B cell (primary cell): ENCODE data around the gene GABRR1. TPM values are rescaled to one million over a fixed set of nuclear protein-coding genes. Genes with fewer than 3 reads are reported as not detected.

ENCODE experiments used
- ATAC-seq: fragments of 200-7000 bp; cut with Tn5 transposase; one replicate; pipeline ENCODE4 v1.10.0; 2021; ENCODE audit warnings: low read depth, mild to moderate bottlenecking, moderate number of reproducible peaks, moderate library complexity
- CTCF ChIA-PET: fragments of 350-600 bp; sonication (Branson Sonifier 250); formaldehyde crosslinking; loops from one replicate; lab custom pipeline; 2021; ENCODE audit warnings: antibody characterized with exemption, inconsistent platforms; lab: Charles Lee
- POLR2A ChIA-PET: fragments of 350-600 bp; sonication (Branson Sonifier 250); formaldehyde crosslinking; loops from one replicate; lab custom pipeline; 2021; ENCODE audit warnings: antibody characterized with exemption; lab: Charles Lee
- DNase-seq: peaks from one replicate; pipeline ENCODE4 v3.0.0; 2013
- H2AFZ ChIP-seq: 2 replicates; pipeline ENCODE4 v1.6.1; 2012; ENCODE audit warnings: mild to moderate bottlenecking, low read depth, low read length; ENCODE audit not compliant: insufficient read depth, poor library complexity, severe bottlenecking
- H3K27ac ChIP-seq, 2 donors: 1 replicate in 1 of 2; 2 replicates in 1 of 2; pipeline ENCODE4 v1.5.1; 2012 to 2013; ENCODE audit warnings: low read length in 2 of 2, mild to moderate bottlenecking in 2 of 2, moderate library complexity in 1 of 2
- H3K27me3 ChIP-seq, 4 experiments: fragments of 200-600 bp in 1 of 4; sonication (generic) in 1 of 4; replicated peaks in 1 of 4; 1 replicate in 2 of 4; 2 replicates in 2 of 4; pipeline versions ENCODE4 v1.6.1 to v1.7.0; 2013 to 2016; ENCODE audit warnings: low read length in 3 of 4, mild to moderate bottlenecking in 2 of 4, mixed read lengths in 1 of 4, moderate library complexity in 1 of 4; ENCODE audit not compliant: insufficient read depth in 4 of 4, control insufficient read depth in 3 of 4; ENCODE audit errors: control extremely low read depth in 1 of 4
- H3K36me3 ChIP-seq, 2 experiments: replicated peaks in 1 of 2; 1 replicate in 1 of 2; 2 replicates in 1 of 2; pipeline versions ENCODE4 v1.6.1 to v1.7.1; 2013; ENCODE audit warnings: low read length in 1 of 2; ENCODE audit not compliant: insufficient read depth in 2 of 2, control insufficient read depth in 1 of 2; ENCODE audit errors: control extremely low read depth in 1 of 2, extremely low read depth in 1 of 2
- H3K4me1 ChIP-seq, 2 donors: fragments of 200-600 bp in 1 of 2; sonication (generic) in 1 of 2; 1 replicate in 1 of 2; 2 replicates in 1 of 2; pipeline versions ENCODE4 v1.5.1 to v1.6.1; 2013 to 2017; ENCODE audit warnings: low read length in 2 of 2; ENCODE audit not compliant: control insufficient read depth in 2 of 2, insufficient read depth in 2 of 2
- H3K4me2 ChIP-seq: replicated peaks from 2 replicates; pipeline ENCODE3; 2012; ENCODE audit warnings: mild to moderate bottlenecking, low read depth, low read length; ENCODE audit not compliant: poor library complexity, severe bottlenecking
- H3K4me3 ChIP-seq, 5 experiments: fragments of 200-600 bp in 1 of 5; sonication (generic) in 1 of 5; 1 replicate in 3 of 5; 2 replicates in 2 of 5; pipeline versions ENCODE4 v1.5.1 to v1.7.0; 2011 to 2016; ENCODE audit warnings: low read length in 4 of 5, mild to moderate bottlenecking in 4 of 5, low read depth in 2 of 5, control low read depth in 1 of 5, moderate library complexity in 1 of 5; ENCODE audit not compliant: insufficient read depth in 1 of 5; ENCODE audit errors: control extremely low read depth in 1 of 5, extremely low read depth in 1 of 5
- H3K79me2 ChIP-seq: fragments of 200-600 bp; sonication (generic); one replicate; pipeline ENCODE4 v1.6.0; 2016; ENCODE audit warnings: low read length; ENCODE audit not compliant: control insufficient read depth, insufficient read depth
- H3K9ac ChIP-seq: fragments of 200-600 bp; sonication (generic); 2 replicates; pipeline ENCODE4 v1.6.1; 2017; ENCODE audit warnings: mild to moderate bottlenecking, low read length, moderate library complexity
- H3K9me3 ChIP-seq, 3 donors: one replicate each; pipeline versions ENCODE4 v1.6.1 to v1.7.1; 2013; ENCODE audit warnings: low read length in 2 of 3; ENCODE audit not compliant: control insufficient read depth in 2 of 3, insufficient read depth in 1 of 3; ENCODE audit errors: control extremely low read depth in 1 of 3
- H4K20me1 ChIP-seq: 2 replicates; pipeline ENCODE4 v1.6.0; 2012; ENCODE audit warnings: mild to moderate bottlenecking, low read length; ENCODE audit not compliant: insufficient read depth, control insufficient read depth, poor library complexity, severe bottlenecking
- H3K27ac Mint-ChIP-seq: one replicate; pipeline ENCODE4 v1.8.0; 2021; ENCODE audit warnings: mixed read lengths
- H3K27me3 Mint-ChIP-seq: one replicate; pipeline ENCODE4 v1.8.0; 2021; ENCODE audit warnings: mixed read lengths
- H3K4me1 Mint-ChIP-seq: one replicate; pipeline ENCODE4 v1.8.0; 2021; ENCODE audit warnings: mixed read lengths
- H3K4me3 Mint-ChIP-seq: one replicate; pipeline ENCODE4 v1.8.0; 2021; ENCODE audit warnings: mixed read lengths
- H3K9me3 Mint-ChIP-seq: one replicate; pipeline ENCODE4 v1.8.0; 2022; ENCODE audit warnings: mixed read lengths; ENCODE audit not compliant: insufficient read depth
- EZH2 ChIP-seq: IDR thresholded peaks from 2 replicates; pipeline ENCODE4 v1.6.1; 2012; ENCODE audit warnings: borderline replicate concordance, low read depth, mild to moderate bottlenecking, moderate library complexity, low read length; ENCODE audit not compliant: insufficient read depth, poor library complexity, severe bottlenecking
- WGBS: methylation state at CpG from one replicate; pipeline ENCODE4 v1.1.5; 2013; ENCODE audit warnings: missing lambda C conversion rate; ENCODE audit not compliant: insufficient coverage; 5-methylcytosine and 5-hydroxymethylcytosine counted together
- intact Hi-C: fragments of 100-400 bp; cut with micrococcal nuclease; formaldehyde crosslinking; loops from one replicate; pipeline ENCODE4 v1.10.0; 2022
- polyA plus RNA-seq: library from polyadenylated mRNA; depleted of rRNA; stranded (reverse); fragments of >200 nt; gene quantifications from 2 replicates; pipeline ENCODE4 v1.2.3, GENCODE V29; 2012
- total RNA-seq, 2 donors: library from RNA; stranded (reverse); fragments of 120-200 nt in 1 of 2; gene quantifications; 1 replicate in 1 of 2; 2 replicates in 1 of 2; pipeline versions ENCODE4 v1.2.3 to v1.2.4, GENCODE V29; 2013 to 2022
- TF ChIP-seq, protein P1 (sequence below): fragments of 200-600 bp; IDR thresholded peaks from one replicate; pipeline ENCODE4 v1.8.0; 2022; ENCODE audit warnings: antibody characterized with exemption, mild to moderate bottlenecking

Gene GABRR1
- total and polyA plus RNA-seq, 2 donors (not counting 1 experiment from before 2014, with no cell fraction given): not detected

DNA sequence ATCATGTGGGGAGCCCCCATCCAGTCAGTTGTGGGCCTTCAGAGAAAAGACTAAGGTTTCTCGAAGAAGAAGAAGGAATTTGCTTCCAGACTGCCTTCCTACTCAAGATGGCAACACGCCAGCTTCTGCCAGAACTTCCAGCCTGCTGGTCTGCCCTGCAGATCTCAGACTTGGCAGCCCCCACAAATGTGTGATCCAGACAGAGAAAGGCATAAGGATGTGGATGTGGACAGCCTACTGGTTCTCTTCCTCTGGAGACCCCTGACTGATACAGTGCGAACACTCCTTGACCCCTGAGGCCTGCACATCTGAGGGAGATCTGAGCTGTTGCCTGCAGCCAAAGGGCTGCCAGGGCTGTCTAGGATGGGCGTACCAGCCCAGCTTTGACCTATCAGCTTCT, 8.6 kb downstream of the GABRR1 start:
- H3K27me3 Mint-ChIP-seq: peaks cover 18% of the 10 kb centered on the region
- no peak overlapping the region for H3K27ac Mint-ChIP-seq
- H3K9ac ChIP-seq: no peak overlapping the region
- intact Hi-C loops: no loop called here
- no peak overlapping the region for H3K4me3 Mint-ChIP-seq
- no peak for ATAC-seq
- ChIA-PET CTCF (no interaction called here), POLR2A (no interaction called here)
- TF ChIP-seq, protein P1, sequence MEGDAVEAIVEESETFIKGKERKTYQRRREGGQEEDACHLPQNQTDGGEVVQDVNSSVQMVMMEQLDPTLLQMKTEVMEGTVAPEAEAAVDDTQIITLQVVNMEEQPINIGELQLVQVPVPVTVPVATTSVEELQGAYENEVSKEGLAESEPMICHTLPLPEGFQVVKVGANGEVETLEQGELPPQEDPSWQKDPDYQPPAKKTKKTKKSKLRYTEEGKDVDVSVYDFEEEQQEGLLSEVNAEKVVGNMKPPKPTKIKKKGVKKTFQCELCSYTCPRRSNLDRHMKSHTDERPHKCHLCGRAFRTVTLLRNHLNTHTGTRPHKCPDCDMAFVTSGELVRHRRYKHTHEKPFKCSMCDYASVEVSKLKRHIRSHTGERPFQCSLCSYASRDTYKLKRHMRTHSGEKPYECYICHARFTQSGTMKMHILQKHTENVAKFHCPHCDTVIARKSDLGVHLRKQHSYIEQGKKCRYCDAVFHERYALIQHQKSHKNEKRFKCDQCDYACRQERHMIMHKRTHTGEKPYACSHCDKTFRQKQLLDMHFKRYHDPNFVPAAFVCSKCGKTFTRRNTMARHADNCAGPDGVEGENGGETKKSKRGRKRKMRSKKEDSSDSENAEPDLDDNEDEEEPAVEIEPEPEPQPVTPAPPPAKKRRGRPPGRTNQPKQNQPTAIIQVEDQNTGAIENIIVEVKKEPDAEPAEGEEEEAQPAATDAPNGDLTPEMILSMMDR: no peak
- no peak for TF ChIP-seq EZH2
- H3K4me2 ChIP-seq: no peak overlapping the region
- H3K4me3 ChIP-seq: no peak overlapping the region
- H3K79me2 ChIP-seq: no peaks in the 10 kb centered on the region
- H3K27me3 ChIP-seq: peaks cover 0 to 6% (median 0%) of the 10 kb centered on the region in 4 experiments
- 92% methylated on average over 4 of the region's 4 CpGs for WGBS
- no peaks in the 10 kb centered on the region for H3K4me1 Mint-ChIP-seq
- H4K20me1 ChIP-seq: no peaks in the 10 kb centered on the region
- no peak overlapping the region for H2AFZ ChIP-seq
- H3K9me3 Mint-ChIP-seq: no peaks in the 10 kb centered on the region
- no peak for DNase-seq
- H3K36me3 ChIP-seq: no peaks in the 10 kb centered on the region
- no peak overlapping the region for H3K27ac ChIP-seq
- H3K9me3 ChIP-seq: peaks cover 0 to 2% (median 0%) of the 10 kb centered on the region in 3 donors
- no peaks in the 10 kb centered on the region for H3K4me1 ChIP-seq

DNA sequence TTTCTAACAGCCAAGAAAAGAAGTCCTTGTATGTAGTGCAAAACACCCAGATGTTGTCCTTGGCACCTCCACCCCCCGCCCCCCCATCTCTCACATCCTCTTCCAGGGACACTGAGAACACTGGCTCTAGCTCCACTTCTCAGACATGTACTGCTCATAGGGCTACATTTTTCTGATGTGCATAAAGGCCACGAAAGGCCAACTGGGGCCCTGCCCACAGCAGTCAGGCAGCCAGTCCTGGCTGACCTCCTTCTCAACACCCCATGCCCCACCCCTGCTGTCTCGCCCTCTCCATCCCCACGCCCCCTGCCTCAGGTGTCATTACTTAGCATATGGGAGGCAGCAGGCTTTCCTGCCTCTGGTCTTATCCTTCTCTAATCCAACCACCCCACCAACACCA, 11.3 kb downstream of the GABRR1 start:
- Histone ChIP-seq H3K4me1 (no peaks in the 10 kb centered on the region), H3K9ac (no peak overlapping the region), H3K4me3 (no peak overlapping the region), H3K27me3 (no peaks in the 10 kb centered on the region), H3K4me2 (no peak overlapping the region), H3K9me3 (no peaks in the 10 kb centered on the region), H3K27ac (no peak overlapping the region), H3K79me2 (no peaks in the 10 kb centered on the region), H3K36me3 (no peaks in the 10 kb centered on the region), H2AFZ (no peak overlapping the region), H4K20me1 (no peaks in the 10 kb centered on the region)
- WGBS: 86% methylated on average over 2 of the region's 4 CpGs
- no peak for ATAC-seq
- Mint-ChIP-seq H3K4me3 (no peak overlapping the region), H3K27me3 (peaks cover 5% of the 10 kb centered on the region), H3K4me1 (no peaks in the 10 kb centered on the region), H3K9me3 (no peaks in the 10 kb centered on the region), H3K27ac (no peak overlapping the region)
- no peak for TF ChIP-seq EZH2
- TF ChIP-seq, protein P1: no peak
- ChIA-PET CTCF (interaction anchor here (0.8 kb wide), 1 partner anchor 8 kb away, joined by 3 read pairs; no protein-coding TSS in a partner anchor), POLR2A (no interaction called here)
- intact Hi-C loops: no loop called here
- DNase-seq: no peak
